OCI-M1 (cell line): Measurements from ENCODE around the gene ONECUT1.

ENCODE experiments used
- DNase-seq: peaks from one replicate; lab custom pipeline; 2025; lab: John Stamatoyannopoulos, UW

Gene ONECUT1

DNA sequence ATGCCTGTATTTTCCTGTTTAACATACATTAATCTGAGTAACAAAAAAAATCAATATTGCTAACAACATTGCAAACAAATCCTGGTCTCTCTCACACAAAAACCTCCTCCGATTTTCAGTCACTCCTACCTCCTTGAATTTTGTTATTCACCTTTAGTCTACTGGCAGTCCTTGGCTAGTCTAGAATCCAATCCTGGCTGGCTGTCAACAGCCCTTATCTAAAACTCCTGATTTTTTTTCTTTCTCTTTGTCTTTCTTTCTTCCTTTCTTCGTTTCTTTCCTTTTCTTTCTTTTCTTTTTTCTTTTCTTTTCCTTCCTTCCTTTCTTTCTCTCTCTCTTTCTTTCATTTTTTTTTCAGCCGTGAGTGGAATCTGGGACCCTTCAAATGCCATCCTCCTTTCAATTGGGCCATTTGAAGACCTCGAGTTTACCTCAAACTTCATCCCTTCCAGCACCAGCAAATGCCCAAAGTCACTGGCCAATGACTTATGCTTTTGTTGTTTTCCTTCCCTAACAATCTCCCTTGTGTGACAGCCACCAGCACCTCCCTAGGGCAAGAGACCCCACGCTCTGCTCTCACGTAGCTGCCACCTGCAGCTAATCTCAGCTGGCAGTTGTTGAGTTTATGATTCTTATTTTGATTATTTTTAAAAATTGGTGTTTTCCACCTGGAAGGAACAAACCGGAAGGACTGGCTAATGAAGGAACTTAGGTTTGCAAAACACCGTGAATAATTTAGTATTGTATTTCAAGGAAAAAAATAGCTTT, 6.8 kb upstream of the ONECUT1 start:
- DNase-seq = no peak

- no peak for DNase-seq
Observed at GRCh38 chr15:52796228-52796521, 6.0 kb upstream of the ONECUT1 start.

DNA sequence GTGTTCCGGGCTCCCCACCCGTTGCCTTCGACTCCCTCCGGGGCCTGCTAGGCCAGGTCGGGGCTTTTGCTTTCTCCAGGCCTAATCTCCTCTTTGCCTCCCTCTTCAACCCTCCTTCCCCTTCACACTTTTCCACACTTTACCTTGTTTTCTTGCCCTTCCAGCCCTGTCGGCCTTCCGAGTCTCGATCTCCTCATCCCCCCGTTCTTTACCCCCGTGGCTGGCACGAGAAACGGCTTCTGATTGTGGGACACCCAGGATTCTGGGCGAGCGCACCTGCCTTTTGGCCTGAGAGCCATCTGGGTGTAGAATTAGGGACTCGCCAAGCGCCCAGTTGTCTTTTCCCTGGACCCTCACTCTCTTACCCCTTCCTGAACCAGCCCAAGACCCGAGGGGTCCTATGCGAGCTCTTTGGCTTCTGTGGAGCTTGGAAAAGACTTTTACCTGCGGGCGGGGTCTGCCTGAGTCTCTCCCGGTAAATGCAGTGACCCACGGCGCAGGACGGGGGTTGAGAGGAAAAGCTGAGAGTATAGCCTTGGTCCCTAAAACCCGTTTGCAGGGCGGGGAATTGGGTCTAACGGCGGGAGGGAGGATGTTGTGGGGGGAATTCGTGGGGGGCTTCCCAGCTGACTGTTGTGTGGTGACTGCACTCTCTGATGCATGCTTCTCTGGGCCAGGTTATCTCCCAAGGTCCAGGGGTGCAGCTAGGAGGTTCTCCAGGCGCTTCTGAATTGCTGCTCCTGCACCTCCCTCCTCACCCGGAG, 5.5 kb upstream of the ONECUT1 start:
- no peak for DNase-seq

- DNase-seq = no peak
Observed at GRCh38 chr15:52794665-52795463, 4.7 kb upstream of the ONECUT1 start.

GRCh38 chr15:52791776-52792175, 1.6 kb upstream of the ONECUT1 start:
- DNase-seq = no peak

DNA sequence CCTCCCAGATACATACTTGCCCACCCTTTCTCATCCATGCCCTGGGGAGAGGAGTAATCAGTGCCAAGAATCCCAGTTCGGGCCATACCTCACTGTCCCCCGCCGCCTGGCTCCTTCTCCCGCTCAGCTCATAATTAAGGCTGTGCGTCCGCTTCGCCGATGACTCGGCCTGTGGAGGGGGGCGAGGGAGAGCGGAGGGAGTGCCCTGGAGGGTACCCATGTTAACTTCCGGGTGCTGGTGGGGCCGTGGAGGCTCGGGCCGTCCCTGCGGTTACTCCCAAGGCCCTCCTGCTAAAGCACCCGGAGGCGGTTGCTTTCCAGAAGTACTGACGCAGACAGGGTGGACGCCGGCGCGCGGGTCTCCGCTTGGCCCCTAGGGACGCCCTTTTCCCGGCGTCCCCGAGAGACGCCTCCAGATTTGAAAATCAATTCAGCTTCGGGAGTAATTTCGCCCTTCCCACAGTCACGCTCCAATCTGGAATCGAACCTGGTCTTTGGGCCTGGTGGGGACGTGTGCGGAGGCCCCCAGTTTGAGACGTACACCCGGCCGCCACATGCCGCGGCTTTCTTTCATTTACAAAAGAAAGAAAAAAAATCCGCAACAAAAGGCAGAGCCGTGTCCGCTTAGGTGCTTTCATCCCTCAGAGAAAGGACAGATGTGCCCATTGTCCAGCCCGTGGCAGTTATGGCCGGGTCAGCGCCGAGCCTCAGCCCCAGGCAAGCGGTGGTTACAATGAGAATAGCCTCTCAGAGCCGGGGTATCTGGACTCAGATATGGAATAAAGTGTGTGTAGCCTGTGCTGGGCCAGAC, 1.0 kb upstream of the ONECUT1 start:
- DNase-seq = no peak

DNA sequence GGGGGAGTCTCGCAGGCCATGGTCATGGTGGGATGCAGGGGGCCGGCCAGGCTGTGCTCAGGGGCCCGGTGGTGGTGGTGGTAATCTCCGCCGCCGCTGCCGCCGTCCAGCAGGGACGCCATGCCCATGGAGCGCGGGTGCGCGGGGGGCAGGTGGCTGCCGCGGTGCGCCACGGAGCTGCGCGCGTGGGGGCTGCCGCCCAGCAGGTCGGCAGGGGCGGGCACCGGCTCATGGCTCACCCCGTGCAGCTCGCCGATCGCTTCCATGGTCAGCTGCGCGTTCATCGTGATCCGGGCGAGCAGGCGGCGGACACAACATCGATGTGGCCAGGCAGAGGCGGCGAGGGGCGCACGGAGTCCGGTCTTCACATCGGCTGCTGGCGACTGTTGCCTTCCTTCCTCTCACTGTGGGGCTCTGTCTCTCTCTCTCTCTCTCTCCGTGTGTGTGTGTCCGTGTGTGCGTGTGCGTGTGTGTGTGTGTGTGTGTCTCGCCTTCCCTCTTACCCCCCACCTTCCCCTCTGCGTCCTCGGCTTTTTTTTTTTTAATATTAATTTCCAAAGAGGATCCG, 451 bp downstream of the ONECUT1 start:
- DNase-seq = no peak

GRCh38 chr15:52789008-52789600, 1.0 kb downstream of the ONECUT1 start:
- DNase-seq = no peak

- no peak for DNase-seq
Observed at GRCh38 chr15:52788099-52788986, 1.8 kb downstream of the ONECUT1 start.

- DNase-seq = no peak
Observed at GRCh38 chr15:52787549-52788098, 2.5 kb downstream of the ONECUT1 start.

DNA sequence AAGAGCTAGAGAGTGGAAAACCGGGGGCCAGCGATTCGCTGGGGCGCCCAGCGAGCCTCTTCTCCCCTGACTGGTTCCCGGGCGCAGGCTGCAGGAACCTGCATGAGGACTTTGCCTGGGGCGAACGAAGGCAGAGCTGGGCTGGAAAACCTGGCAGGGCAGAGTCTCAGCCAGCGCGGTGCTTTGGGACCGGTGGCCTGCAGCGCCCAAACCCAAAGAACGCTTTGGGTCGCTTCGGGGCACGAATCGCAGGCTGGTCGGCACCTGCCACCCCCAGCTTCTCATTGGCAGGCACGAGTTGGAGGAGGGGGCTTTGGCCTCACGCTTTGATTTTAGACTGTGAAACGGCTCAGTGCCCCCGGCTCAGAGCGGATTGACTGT, 3.0 kb downstream of the ONECUT1 start:
- DNase-seq = no peak

DNA sequence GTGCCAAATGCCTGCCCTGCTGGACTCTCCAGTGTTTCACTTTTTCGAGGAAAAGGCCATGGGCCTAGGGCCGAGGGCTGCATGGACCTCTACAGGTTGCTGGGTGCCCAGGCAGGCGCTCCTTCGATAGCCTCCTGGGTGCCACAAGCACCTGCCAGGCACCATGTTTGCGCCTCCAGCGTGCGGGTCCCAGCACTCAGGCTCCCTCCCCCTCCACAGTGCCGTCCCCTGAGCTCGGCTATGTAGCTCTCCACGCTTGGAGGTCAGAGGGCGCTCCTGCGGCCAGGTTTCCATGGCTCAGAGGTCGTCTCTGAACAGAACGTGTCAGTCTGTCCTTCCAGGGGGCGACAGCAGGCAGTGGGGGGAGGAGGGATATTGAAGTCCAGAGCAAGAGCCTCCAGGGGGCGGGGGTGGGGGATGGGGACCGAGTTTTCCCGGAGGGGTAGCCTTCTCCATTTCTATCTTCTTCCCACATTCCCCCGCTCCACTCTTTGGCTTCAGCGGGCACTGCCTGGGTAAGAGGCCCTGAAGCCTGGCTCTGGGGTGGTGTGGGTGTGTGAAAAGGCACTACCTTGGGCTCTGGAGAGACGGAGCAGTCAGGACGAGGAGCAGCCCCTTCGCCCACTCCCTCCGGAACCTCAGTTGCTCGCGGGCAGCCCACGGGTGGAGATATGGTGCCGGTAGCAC, 3.6 kb downstream of the ONECUT1 start:
- DNase-seq = no peak

DNA sequence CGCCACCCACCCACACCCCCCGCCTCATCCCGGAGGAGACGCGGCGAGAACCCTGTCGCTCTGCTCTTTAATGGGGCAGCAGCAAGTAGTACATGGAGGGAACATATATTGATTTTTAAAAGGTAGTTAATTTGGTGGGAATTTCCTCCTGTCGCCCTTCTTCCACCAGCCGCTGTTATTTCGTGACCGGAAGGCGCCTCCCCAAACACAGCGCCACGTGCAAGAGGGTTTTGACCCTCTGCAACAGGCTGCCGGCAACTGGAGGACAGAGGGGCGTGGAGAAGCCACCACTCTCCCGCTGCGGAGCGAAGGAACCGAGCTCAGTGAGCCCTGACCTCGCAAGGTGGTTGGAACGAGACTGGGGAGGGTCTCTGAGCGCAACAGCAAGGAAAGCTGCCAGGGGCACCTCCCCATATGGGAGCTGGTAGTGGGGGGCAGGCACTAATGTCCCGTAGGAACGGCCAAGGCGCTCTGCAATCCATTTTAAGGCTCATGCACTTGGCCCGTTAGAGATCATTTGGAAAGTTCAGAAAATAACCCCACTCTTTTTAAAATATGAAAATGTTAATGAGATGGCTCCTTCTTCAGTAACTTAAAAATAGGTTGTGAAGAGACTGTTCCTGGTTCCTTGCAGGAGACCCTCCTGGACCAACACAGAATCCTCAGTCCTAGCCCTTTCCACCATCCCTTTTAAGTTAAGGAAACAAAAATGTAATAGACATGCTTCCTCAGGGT, 4.3 kb downstream of the ONECUT1 start:
- no peak for DNase-seq

DNA sequence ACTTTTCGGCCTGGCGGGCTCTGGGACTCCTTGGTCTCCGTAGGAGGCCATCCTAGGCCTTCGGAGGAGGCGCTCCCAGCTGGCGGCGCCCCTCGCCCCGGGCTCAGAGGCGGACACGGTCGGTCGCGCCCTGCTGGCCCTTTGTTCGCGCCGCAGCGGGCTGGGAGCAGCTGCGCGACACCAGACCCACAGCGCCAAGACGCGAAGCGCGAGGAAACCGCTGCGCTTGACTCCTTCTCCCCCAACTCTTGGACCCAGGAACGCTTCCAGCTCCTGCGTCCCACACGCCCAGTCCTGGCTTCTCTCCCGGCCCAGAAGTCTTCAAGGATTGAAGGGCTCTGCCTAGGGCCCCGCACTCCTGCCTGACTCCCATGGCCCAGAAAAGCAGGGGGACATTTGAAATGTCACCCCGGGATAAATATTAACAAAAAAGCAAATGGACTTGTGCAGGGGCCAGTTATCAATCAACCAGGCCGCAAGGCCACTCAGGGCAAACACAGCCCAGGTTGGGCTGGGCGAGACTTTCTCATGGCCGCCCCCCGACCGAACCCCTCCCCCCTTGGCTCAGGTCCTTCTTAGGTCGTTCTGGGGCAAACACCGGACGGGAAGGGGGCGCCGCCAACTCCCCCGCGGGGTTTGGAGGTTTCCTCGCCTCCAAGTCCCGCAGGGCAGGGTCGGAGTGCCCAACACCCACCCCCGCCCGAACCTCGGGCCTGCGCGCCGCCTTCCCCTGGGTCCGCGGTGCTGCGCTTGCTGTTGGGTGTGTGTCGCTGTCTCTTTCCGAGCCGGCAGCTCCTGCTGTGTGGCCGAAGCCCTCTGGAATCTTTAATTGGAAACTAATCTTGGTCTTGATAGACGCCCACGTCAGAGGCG, 5.1 kb downstream of the ONECUT1 start:
- no peak for DNase-seq

DNA sequence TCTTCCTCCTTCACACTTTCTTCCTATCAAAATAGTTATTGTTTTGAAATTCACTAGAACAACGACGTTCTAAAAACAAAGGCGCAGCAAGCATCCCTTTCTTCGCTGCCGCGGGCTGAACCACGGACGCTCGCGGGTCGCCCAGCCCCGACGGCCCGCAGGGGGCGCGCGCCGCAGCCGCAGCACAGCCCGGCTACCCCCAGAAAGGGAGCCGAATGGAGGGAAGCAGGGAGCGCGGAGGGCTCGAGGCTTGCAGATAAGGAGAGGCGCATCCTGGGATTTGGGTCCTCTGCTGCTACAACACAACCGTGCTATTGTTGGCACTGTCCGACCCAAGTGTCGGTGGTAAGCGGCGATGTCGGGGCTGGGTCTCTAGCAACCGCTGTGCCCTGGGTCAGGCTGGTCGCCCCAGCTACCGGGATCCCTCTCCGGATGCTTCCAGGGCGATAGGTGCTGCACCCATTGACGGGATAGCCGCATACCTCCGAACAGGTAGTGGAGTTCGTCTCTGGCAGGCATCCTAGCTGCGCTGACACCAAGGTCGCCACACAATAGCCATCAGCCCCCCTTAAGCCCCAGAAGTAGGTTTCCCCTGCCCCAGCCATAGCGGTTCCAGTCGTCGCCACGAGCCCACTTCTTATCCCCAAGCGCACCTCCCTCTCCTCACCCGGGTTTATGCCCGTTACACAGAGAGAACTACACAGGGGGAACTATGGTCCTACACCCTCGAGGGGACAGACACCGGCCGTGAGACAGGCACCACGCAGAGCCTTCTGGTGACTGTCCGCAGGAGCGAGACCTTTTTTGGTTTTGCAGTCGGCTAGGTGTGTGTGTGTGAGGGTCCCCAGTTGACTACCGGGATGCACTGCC, 6.0 kb downstream of the ONECUT1 start:
- DNase-seq = no peak

GRCh38 chr15:52783191-52783829, 6.8 kb downstream of the ONECUT1 start:
- no peak for DNase-seq
